OCI-LY1 (cell line): ENCODE measurements around the gene UBE2R2.
A peak's percentile ranks its signal among the peaks of the same experiment; 100 is the strongest.

Experiments
- H2AFZ ChIP-seq: fragments of 200-600 bp; sonication (generic), shearing (Covaris generic); 2 replicates; pipeline ENCODE4 v1.6.0; 2014; ENCODE audit warnings: antibody characterized with exemption, mild to moderate bottlenecking, low read length
- H3F3A ChIP-seq: fragments of 200-600 bp; sonication (generic), shearing (Covaris generic); 2 replicates; pipeline ENCODE4 v1.6.0; 2014; ENCODE audit warnings: mild to moderate bottlenecking, antibody characterized with exemption, low read length, moderate library complexity; ENCODE audit not compliant: insufficient read depth
- H3K27ac ChIP-seq: fragments of 200-600 bp; sonication (generic); 2 replicates; pipeline ENCODE4 v1.5.1; 2014; ENCODE audit warnings: low read length, mixed run types, mild to moderate bottlenecking, low read depth; ENCODE audit not compliant: poor library complexity, severe bottlenecking
- H3K27me3 ChIP-seq: fragments of 200-600 bp; sonication (generic); 2 replicates; pipeline ENCODE4 v1.6.0; 2014; ENCODE audit warnings: antibody characterized with exemption, mild to moderate bottlenecking, low read length, moderate library complexity; ENCODE audit not compliant: insufficient read depth
- H3K36me3 ChIP-seq: fragments of 200-600 bp; sonication (generic); 2 replicates; pipeline ENCODE4 v1.6.1; 2014; ENCODE audit warnings: mild to moderate bottlenecking, antibody characterized with exemption, low read length, moderate library complexity, mixed read lengths; ENCODE audit not compliant: insufficient read depth
- H3K4me1 ChIP-seq: fragments of 200-600 bp; sonication (generic); 2 replicates; pipeline ENCODE4 v1.5.1; 2014; ENCODE audit warnings: mild to moderate bottlenecking, low read length, moderate library complexity; ENCODE audit not compliant: insufficient read depth, severe bottlenecking
- H3K4me2 ChIP-seq: fragments of 200-600 bp; sonication (generic), shearing (Covaris generic); 2 replicates; pipeline ENCODE4 v1.6.1; 2014; ENCODE audit warnings: low read length
- H3K4me3 ChIP-seq: fragments of 200-600 bp; sonication (generic); 2 replicates; pipeline ENCODE4 v1.5.1; 2014; ENCODE audit warnings: low read length, low read depth, mild to moderate bottlenecking, mixed read lengths; ENCODE audit not compliant: poor library complexity, severe bottlenecking
- H3K79me2 ChIP-seq: fragments of 200-600 bp; shearing (Covaris generic); 2 replicates; pipeline ENCODE4 v1.6.1; 2016; ENCODE audit warnings: mixed run types, low read length, mixed read lengths; ENCODE audit not compliant: insufficient read depth
- H3K9ac ChIP-seq: fragments of 200-600 bp; sonication (generic), shearing (Covaris generic); 2 replicates; pipeline ENCODE4 v1.6.1; 2014; ENCODE audit warnings: mild to moderate bottlenecking, low read length, mixed read lengths
- H3K9me2 ChIP-seq: fragments of 200-600 bp; sonication (generic), shearing (Covaris generic); 2 replicates; pipeline ENCODE4 v1.6.1; 2014; ENCODE audit warnings: low read depth, mild to moderate bottlenecking, low read length, mixed read lengths
- H3K9me3 ChIP-seq: fragments of 200-600 bp; shearing (Covaris generic); 2 replicates; pipeline ENCODE4 v1.6.1; 2014; ENCODE audit warnings: low read length, mixed read lengths
- H4K20me1 ChIP-seq: fragments of 200-600 bp; sonication (generic), shearing (Covaris generic); 2 replicates; pipeline ENCODE4 v1.6.0; 2016; ENCODE audit warnings: mild to moderate bottlenecking, low read length; ENCODE audit not compliant: insufficient read depth
- EZH2 ChIP-seq: fragments of 200-600 bp; sonication (generic), shearing (Covaris generic); IDR thresholded peaks from 2 replicates; pipeline ENCODE4 v1.8.0; 2017; ENCODE audit warnings: borderline replicate concordance, mixed run types, mild to moderate bottlenecking, antibody characterized with exemption, low read length, moderate library complexity, mixed read lengths
- TF ChIP-seq, protein P1 (sequence below): fragments of 200-600 bp; sonication (generic), shearing (Covaris generic); IDR thresholded peaks from 2 replicates; pipeline ENCODE4 v1.5.1; 2017; ENCODE audit warnings: mild to moderate bottlenecking, antibody characterized with exemption, low read length, moderate library complexity, mixed read lengths

Gene UBE2R2

DNA sequence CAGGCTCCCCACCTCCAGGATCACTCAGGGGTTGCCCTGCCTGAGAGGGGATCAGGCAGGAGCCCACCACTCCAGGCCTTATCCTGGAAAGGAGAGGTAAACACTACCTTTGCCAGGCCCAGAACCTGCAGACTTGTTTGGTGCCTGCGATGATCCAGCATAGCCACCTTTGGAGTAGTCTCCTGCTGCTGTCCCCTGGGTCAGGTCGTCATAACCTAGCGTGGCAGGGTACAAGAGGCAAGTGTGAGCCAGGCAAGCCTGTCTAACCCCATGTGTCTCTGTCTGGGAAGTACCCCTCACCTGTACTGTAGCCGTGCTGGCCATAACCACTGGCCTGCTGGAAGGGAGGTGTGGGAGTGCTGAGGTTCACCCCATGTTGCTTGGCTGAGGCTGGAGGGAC is 106.1 kb downstream of the UBE2R2 start:
- H2AFZ ChIP-seq: no peak overlapping the region
- H4K20me1 ChIP-seq: no peaks in the 10 kb centered on the region
- H3K79me2 ChIP-seq: no peaks in the 10 kb centered on the region
- H3F3A ChIP-seq: peaks cover 4% of the 10 kb centered on the region; the same call in 1 of the 2 replicates
- H3K9me2 ChIP-seq: no peaks in the 10 kb centered on the region
- TF ChIP-seq, protein P1, sequence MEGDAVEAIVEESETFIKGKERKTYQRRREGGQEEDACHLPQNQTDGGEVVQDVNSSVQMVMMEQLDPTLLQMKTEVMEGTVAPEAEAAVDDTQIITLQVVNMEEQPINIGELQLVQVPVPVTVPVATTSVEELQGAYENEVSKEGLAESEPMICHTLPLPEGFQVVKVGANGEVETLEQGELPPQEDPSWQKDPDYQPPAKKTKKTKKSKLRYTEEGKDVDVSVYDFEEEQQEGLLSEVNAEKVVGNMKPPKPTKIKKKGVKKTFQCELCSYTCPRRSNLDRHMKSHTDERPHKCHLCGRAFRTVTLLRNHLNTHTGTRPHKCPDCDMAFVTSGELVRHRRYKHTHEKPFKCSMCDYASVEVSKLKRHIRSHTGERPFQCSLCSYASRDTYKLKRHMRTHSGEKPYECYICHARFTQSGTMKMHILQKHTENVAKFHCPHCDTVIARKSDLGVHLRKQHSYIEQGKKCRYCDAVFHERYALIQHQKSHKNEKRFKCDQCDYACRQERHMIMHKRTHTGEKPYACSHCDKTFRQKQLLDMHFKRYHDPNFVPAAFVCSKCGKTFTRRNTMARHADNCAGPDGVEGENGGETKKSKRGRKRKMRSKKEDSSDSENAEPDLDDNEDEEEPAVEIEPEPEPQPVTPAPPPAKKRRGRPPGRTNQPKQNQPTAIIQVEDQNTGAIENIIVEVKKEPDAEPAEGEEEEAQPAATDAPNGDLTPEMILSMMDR: no peak
- TF ChIP-seq EZH2: no peak
- H3K4me1 ChIP-seq: no peaks in the 10 kb centered on the region
- H3K27ac ChIP-seq: no peak overlapping the region
- no peak overlapping the region for H3K9ac ChIP-seq
- no peaks in the 10 kb centered on the region for H3K27me3 ChIP-seq
- H3K4me3 ChIP-seq: no peak overlapping the region
- H3K9me3 ChIP-seq: no peaks in the 10 kb centered on the region
- H3K4me2 ChIP-seq: no peak overlapping the region
- peaks cover 99% of the 10 kb centered on the region for H3K36me3 ChIP-seq

DNA sequence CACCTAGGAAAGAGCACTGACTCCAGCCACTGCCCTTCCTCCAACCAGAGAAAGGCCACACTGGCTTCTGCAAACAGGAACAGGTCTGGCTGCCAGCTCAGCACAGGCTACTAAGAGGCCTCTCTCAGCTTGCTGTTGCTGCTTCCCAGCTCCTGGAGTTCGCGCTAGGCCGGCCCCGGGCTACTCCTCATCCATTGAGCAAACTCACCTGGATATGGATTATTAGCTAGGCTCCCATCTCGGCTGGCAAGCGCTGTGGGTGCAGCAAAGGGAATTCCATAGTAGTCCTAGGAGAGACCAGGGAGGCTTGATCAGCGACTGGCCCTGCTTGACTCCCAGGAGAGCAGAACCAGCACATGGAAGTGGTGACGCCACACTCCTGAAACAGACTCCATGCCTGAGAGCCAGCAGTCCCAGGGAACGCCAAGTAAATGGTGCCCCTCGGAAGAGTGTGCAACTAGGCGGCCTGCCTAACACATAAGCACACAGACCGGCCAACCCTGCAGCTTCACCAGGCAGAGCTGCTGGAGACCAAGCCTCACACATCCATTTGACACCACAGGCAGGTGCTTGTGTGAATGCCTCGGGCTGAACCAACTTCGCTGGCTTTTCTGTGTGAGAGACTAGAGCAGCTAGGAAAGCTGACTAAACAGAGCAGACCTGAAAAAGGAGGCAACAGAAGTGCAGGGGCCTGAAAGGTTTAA is 107.2 kb downstream of the UBE2R2 start:
- no peaks in the 10 kb centered on the region for H3K9me2 ChIP-seq
- TF ChIP-seq EZH2: no peak
- TF ChIP-seq, protein P1: no peak
- H3K36me3 ChIP-seq: peaks cover 99% of the 10 kb centered on the region
- no peaks in the 10 kb centered on the region for H3K9me3 ChIP-seq
- no peak overlapping the region for H3K4me2 ChIP-seq
- H3K4me1 ChIP-seq: no peaks in the 10 kb centered on the region
- peak overlapping the region; percentile 27 for H3K27ac ChIP-seq
- no peak overlapping the region for H3K9ac ChIP-seq
- H2AFZ ChIP-seq: no peak overlapping the region
- H4K20me1 ChIP-seq: no peaks in the 10 kb centered on the region
- no peaks in the 10 kb centered on the region for H3K79me2 ChIP-seq
- H3K27me3 ChIP-seq: no peaks in the 10 kb centered on the region
- H3F3A ChIP-seq: no peaks in the 10 kb centered on the region; the same call in 1 of the 2 replicates
- no peak overlapping the region for H3K4me3 ChIP-seq

DNA sequence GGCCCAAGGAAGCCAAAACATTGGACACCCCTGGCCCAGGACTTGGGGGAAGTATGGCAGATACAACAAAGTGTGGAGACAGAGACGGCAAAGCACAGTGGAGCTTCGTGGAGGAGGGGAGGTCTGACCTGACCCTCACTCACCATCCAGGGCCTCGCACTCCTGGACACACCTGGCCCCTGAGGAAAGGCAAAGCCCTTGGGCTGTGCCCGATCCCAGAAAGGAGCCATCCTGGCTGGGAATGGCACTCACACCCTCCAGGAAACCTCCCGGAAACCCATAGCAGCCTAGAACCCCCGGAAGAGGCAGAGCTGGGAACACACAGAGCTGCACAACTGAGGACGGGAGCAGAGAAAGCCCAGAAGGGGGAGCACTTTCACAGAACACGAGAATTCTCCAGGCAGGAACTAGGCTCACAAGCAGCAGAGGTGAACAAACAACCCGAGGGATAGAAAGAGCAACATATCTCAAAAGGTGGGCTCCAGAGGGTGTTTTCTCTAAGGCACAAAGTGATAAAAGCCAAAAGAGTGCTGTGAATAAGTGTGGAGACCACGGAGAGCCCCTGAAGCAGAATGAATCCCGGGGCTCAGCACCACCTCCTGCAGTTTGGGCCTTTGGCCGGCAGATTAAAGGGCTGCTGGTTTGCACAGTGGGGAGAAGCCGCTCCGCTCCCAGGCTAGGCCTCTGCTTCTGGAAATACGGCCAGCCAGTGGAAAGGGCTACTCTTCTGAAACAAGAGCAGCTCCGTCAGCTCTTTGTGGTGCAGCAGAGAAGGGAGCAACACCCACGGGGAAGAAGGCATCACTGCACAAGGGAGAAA is 108.2 kb downstream of the UBE2R2 start:
- no peaks in the 10 kb centered on the region for H3K9me3 ChIP-seq
- peak overlapping the region; percentile 31 for H3K27ac ChIP-seq
- H3K79me2 ChIP-seq: no peaks in the 10 kb centered on the region
- H2AFZ ChIP-seq: no peak overlapping the region
- H3K27me3 ChIP-seq: no peaks in the 10 kb centered on the region
- no peaks in the 10 kb centered on the region for H3K9me2 ChIP-seq
- no peak overlapping the region for H3K4me3 ChIP-seq
- no peaks in the 10 kb centered on the region; the same call in 1 of the 2 replicates for H3F3A ChIP-seq
- no peak overlapping the region for H3K9ac ChIP-seq
- H4K20me1 ChIP-seq: no peaks in the 10 kb centered on the region
- TF ChIP-seq, protein P1: peak; percentile 75
- TF ChIP-seq EZH2: no peak
- peaks cover 96% of the 10 kb centered on the region for H3K36me3 ChIP-seq
- H3K4me1 ChIP-seq: no peaks in the 10 kb centered on the region
- no peak overlapping the region for H3K4me2 ChIP-seq
